ENCODE results near the gene CXCL14. TPM values are rescaled to one million over a fixed set of nuclear protein-coding genes. Genes with fewer than 3 reads are reported as not detected.

CXCL14 gene
- total RNA-seq, 1 donor from 2014 or later: 42.4 TPM

GRCh38 chr5:135623186-135623715 lies 44.5 kb upstream of the CXCL14 start:
- no peak for DNase-seq
- H3K9me3 ChIP-seq: peaks cover 8% of the 10 kb centered on the region
- H3K36me3 ChIP-seq: no peaks in the 10 kb centered on the region
- H3K4me1 ChIP-seq: no peaks in the 10 kb centered on the region
- TF ChIP-seq CTCF (IDR thresholded peaks at IDR 0.05): no peak
- no peaks in the 10 kb centered on the region for H3K27me3 ChIP-seq (ENCODE audit: low read depth)
- H3K4me3 ChIP-seq: no peak overlapping the region
- intact Hi-C loops (cut with DNase I): no loop called here
- no peak for ATAC-seq
- no peak overlapping the region for H3K27ac ChIP-seq

DNA sequence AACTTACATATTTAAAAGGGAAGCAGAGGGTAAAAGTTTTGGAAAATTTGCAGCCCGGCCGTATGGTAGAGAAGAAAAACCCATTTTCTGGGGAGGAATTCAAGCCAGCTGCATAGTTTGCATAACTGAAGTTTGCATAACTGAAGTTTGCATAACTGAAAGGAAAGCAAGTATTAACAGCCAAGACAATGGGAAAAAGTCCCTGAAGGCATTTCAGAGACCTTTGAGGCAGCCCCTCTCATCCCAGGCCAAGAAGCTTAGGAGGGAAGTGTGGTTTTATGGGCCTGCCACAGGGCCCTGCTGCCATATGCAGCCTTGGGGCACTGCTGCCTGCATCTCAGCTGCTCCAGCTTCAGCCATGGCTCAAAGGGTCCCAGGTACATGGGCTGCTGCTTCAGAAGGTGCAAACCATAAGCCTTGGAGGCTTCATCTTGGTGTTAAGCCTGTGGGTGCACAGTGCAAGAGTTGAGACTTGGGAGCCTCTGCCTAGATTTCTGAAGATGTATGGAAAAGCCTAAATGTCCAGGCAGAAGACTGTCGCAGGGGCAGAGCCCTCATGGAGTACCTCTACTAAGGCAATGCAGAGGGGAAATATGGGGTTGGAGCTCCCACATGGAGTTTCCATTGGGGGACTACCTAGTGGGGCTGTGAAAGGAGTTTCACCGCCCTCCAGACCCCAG lies 36.9 kb upstream of the CXCL14 start:
- Histone ChIP-seq H3K27me3 (ENCODE audit: low read depth) (no peaks in the 10 kb centered on the region), H3K4me3 (no peak overlapping the region), H3K27ac (no peak overlapping the region), H3K4me1 (no peaks in the 10 kb centered on the region), H3K36me3 (no peaks in the 10 kb centered on the region), H3K9me3 (peaks cover 8% of the 10 kb centered on the region)
- DNase-seq: no peak
- intact Hi-C loops (cut with DNase I): no loop called here
- no peak for ATAC-seq
- TF ChIP-seq CTCF (IDR thresholded peaks at IDR 0.05): no peak

DNA sequence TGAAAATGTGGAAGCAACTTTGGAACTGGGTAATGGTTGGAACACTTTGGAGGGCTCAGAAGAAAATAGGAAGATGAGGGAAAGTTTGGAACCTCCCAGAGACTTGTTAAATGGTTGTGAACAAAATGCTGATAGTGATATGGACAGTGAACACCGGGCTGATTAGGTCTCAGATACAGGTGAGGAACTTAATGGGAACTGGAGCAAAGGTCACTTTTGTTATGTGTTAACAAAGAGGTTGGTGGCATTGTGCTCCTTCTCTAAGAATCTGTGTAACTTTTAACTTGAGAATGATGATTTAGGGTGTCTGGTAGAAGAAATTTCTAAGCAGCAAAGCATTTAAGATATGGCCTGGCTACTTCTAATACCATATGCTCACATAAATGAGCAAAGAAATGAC lies 36.4 kb upstream of the CXCL14 start:
- TF ChIP-seq CTCF (IDR thresholded peaks at IDR 0.05): no peak
- Histone ChIP-seq H3K9me3 (peaks cover 8% of the 10 kb centered on the region), H3K4me3 (no peak overlapping the region), H3K4me1 (no peaks in the 10 kb centered on the region), H3K36me3 (no peaks in the 10 kb centered on the region), H3K27me3 (ENCODE audit: low read depth) (no peaks in the 10 kb centered on the region), H3K27ac (no peak overlapping the region)
- intact Hi-C loops (cut with DNase I): no loop called here
- DNase-seq (no peak), ATAC-seq (no peak)

GRCh38 chr5:135609981-135610380 lies 31.2 kb upstream of the CXCL14 start:
- no peak for TF ChIP-seq CTCF (IDR thresholded peaks at IDR 0.05)
- no peak for ATAC-seq
- Histone ChIP-seq H3K36me3 (no peaks in the 10 kb centered on the region), H3K4me3 (no peak overlapping the region), H3K9me3 (no peaks in the 10 kb centered on the region), H3K27me3 (ENCODE audit: low read depth) (no peaks in the 10 kb centered on the region), H3K4me1 (no peaks in the 10 kb centered on the region), H3K27ac (no peak overlapping the region)
- DNase-seq: no peak
- intact Hi-C loops (cut with DNase I): no loop called here

DNA sequence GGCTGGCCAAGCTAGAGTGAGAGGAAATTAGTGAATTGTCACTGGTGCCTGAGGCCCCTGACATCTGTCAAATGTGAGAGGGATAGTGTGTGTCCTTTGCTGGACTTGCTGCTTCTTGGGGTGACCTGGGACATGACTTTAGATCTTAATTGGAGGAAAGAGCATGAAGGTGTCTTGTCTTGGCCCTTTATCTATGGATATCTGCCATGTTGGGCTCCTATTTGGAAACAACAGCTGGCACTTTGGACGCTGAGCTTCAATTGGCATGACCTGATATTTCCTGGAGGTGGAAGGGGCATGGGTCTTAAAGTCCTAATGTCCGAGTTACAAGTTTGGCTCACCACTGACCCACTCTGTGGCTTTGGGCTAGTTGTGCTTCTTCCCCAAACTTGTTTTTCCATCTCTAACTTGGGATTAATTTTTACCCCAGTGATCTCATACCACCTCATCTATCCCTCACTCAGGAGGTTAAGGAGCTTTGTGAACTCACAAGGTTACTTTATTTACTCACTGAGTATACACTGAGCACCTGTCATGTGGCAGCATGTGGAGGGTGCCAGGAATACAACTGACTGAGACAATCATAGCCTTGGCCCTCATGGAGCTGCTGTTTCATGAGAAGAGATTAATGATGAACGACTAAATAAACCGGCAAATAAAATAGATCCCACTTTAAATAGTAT lies 30.1 kb upstream of the CXCL14 start:
- ATAC-seq: no peak
- H3K4me1 ChIP-seq: no peaks in the 10 kb centered on the region
- H3K36me3 ChIP-seq: no peaks in the 10 kb centered on the region
- intact Hi-C loops (cut with DNase I): no loop called here
- TF ChIP-seq CTCF (IDR thresholded peaks at IDR 0.05): no peak
- H3K9me3 ChIP-seq: no peaks in the 10 kb centered on the region
- H3K27ac ChIP-seq: no peak overlapping the region
- H3K27me3 ChIP-seq (ENCODE audit: low read depth): no peaks in the 10 kb centered on the region
- H3K4me3 ChIP-seq: no peak overlapping the region
- no peak for DNase-seq
